DND-41 (cell line): ENCODE results near the gene CAPN5.

ENCODE experiments used
- ATAC-seq: fragments of 200-7000 bp; cut with Tn5 transposase; 3 replicates; pipeline ENCODE4 v1.9.1; 2021; ENCODE audit warnings: low read depth; ENCODE audit not compliant: insufficient read depth
- DNase-seq: peaks from one replicate; pipeline ENCODE4 v3.0.0-alpha.2; 2020
- H2AFZ ChIP-seq: 2 replicates; pipeline ENCODE4 v1.6.0; 2012; ENCODE audit warnings: low read depth, low read length
- H3K27ac ChIP-seq: 2 replicates; pipeline ENCODE4 v1.5.1; 2012; ENCODE audit warnings: low read length, inconsistent platforms
- H3K27me3 ChIP-seq: fragments of 200-600 bp; sonication (generic); 2 replicates; pipeline ENCODE4 v1.6.0; 2012; ENCODE audit warnings: low read length, mild to moderate bottlenecking, inconsistent platforms; ENCODE audit not compliant: insufficient read depth, poor library complexity
- H3K36me3 ChIP-seq: 2 replicates; pipeline ENCODE4 v1.5.1; 2012; ENCODE audit warnings: low read length, inconsistent platforms; ENCODE audit not compliant: insufficient read depth
- H3K4me1 ChIP-seq: 2 replicates; pipeline ENCODE4 v1.5.1; 2012; ENCODE audit warnings: mild to moderate bottlenecking, low read length; ENCODE audit not compliant: insufficient read depth
- H3K4me2 ChIP-seq: 2 replicates; pipeline ENCODE4 v1.6.0; 2012; ENCODE audit warnings: mild to moderate bottlenecking, moderate library complexity, low read length, inconsistent platforms; ENCODE audit not compliant: insufficient read depth
- H3K4me3 ChIP-seq, 2 experiments: fragments of 200-600 bp in 1 of 2; shearing (Covaris generic) in 1 of 2; 2 replicates each; pipeline ENCODE4 v1.5.1; 2012 to 2016; ENCODE audit warnings: inconsistent platforms in 2 of 2, low read length in 2 of 2, mild to moderate bottlenecking in 2 of 2, low read depth in 1 of 2, moderate library complexity in 1 of 2
- H3K79me2 ChIP-seq: 2 replicates; pipeline ENCODE4 v1.6.0; 2012; ENCODE audit warnings: low read length, inconsistent platforms; ENCODE audit not compliant: insufficient read depth
- H3K9ac ChIP-seq: 2 replicates; pipeline ENCODE4 v1.6.0; 2012; ENCODE audit warnings: low read depth, mild to moderate bottlenecking, inconsistent platforms, low read length, moderate library complexity
- H3K9me3 ChIP-seq: 2 replicates; pipeline ENCODE4 v1.5.1; 2012; ENCODE audit warnings: low read length, moderate library complexity, mild to moderate bottlenecking, inconsistent platforms; ENCODE audit not compliant: insufficient read depth, severe bottlenecking
- H4K20me1 ChIP-seq: 2 replicates; pipeline ENCODE4 v1.6.0; 2012; ENCODE audit warnings: low read length; ENCODE audit not compliant: insufficient read depth
- CTCF ChIP-seq: IDR thresholded peaks from 2 replicates; pipeline ENCODE4 v1.5.1; 2012; ENCODE audit warnings: borderline replicate concordance, low read length, moderate library complexity, mild to moderate bottlenecking; ENCODE audit not compliant: poor library complexity, severe bottlenecking; ENCODE audit errors: extremely low read depth
- EZH2 ChIP-seq: IDR thresholded peaks from 3 replicates; pipeline ENCODE4 v1.6.1; 2012; ENCODE audit warnings: borderline replicate concordance, low read depth, mild to moderate bottlenecking, moderate library complexity, low read length, inconsistent platforms; ENCODE audit not compliant: severe bottlenecking

The CAPN5 gene

GRCh38 chr11:77144857-77145428, 78.2 kb downstream of the CAPN5 start:
- no peak overlapping the region for H3K9ac ChIP-seq
- H3K4me3 ChIP-seq = no peak overlapping the region
- H3K79me2 ChIP-seq = no peaks in the 10 kb centered on the region
- H3K36me3 ChIP-seq = no peaks in the 10 kb centered on the region
- no peaks in the 10 kb centered on the region for H3K27me3 ChIP-seq
- no peak overlapping the region for H2AFZ ChIP-seq
- no peaks in the 10 kb centered on the region for H3K9me3 ChIP-seq
- ATAC-seq (no peak), DNase-seq (no peak)
- peaks cover 18% of the 10 kb centered on the region for H3K4me1 ChIP-seq
- no peak overlapping the region for H3K27ac ChIP-seq
- no peak overlapping the region for H3K4me2 ChIP-seq
- TF ChIP-seq CTCF = no peak
- TF ChIP-seq EZH2 = no peak
- no peaks in the 10 kb centered on the region for H4K20me1 ChIP-seq

GRCh38 chr11:77146261-77147035, 79.7 kb downstream of the CAPN5 start:
- H3K36me3 ChIP-seq = no peaks in the 10 kb centered on the region
- ATAC-seq (no peak), DNase-seq (no peak)
- H3K4me3 ChIP-seq = no peak overlapping the region
- no peak overlapping the region for H3K4me2 ChIP-seq
- no peaks in the 10 kb centered on the region for H3K79me2 ChIP-seq
- H3K27me3 ChIP-seq = no peaks in the 10 kb centered on the region
- no peaks in the 10 kb centered on the region for H3K9me3 ChIP-seq
- no peak for TF ChIP-seq EZH2
- TF ChIP-seq CTCF = no peak
- H3K9ac ChIP-seq = no peak overlapping the region
- H2AFZ ChIP-seq = no peak overlapping the region
- peaks cover 23% of the 10 kb centered on the region for H3K4me1 ChIP-seq
- H3K27ac ChIP-seq = no peak overlapping the region
- H4K20me1 ChIP-seq = peaks cover 3% of the 10 kb centered on the region; the same call in 1 of the 2 replicates

- peaks cover 3% of the 10 kb centered on the region; the same call in 1 of the 2 replicates for H4K20me1 ChIP-seq
- no peaks in the 10 kb centered on the region for H3K79me2 ChIP-seq
- no peak for TF ChIP-seq EZH2
- TF ChIP-seq CTCF = no peak
- no peak for ATAC-seq
- no peak overlapping the region for H3K27ac ChIP-seq
- H3K9ac ChIP-seq = no peak overlapping the region
- H3K27me3 ChIP-seq = no peaks in the 10 kb centered on the region
- no peaks in the 10 kb centered on the region for H3K9me3 ChIP-seq
- H3K36me3 ChIP-seq = no peaks in the 10 kb centered on the region
- peaks cover 26% of the 10 kb centered on the region for H3K4me1 ChIP-seq
- H2AFZ ChIP-seq = no peak overlapping the region
- H3K4me2 ChIP-seq = no peak overlapping the region
- H3K4me3 ChIP-seq = no peak overlapping the region
- no peak for DNase-seq
Observed at GRCh38 chr11:77147036-77147315, 80.2 kb downstream of the CAPN5 start.
